ENCODE results near the gene MRPL48. TPM values are rescaled to one million over a fixed set of nuclear protein-coding genes. Genes with fewer than 3 reads are reported as not detected.

The MRPL48 gene
- total RNA-seq, 2 donors from 2014 or later = 18.7 to 25.3 TPM

DNA sequence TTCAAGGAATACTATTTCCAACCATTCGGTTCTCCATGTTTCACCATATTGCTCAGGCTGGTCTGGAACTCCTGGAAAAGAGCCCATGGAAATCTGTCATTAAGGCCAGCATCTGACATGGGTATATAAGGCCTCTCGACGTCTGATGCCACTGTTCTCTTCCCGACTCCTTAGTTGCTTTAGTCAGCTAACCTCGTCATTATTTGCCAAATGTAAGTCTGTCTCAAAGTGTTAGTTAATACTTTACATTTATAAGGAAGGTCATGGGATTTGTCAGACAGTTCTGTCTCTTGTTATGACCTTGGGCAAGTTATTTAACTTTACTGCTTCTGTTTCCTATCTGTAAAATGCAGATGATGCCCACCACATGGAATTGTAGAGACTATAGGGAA, 1.6 kb downstream of the MRPL48 start:
- Histone ChIP-seq H3K9me3 (no peaks in the 10 kb centered on the region), H3K4me1 (peaks cover 0 to 15% of the 10 kb centered on the region in 2 donors), H3K27me3 (no peaks in the 10 kb centered on the region), H3K36me3 (no peaks in the 10 kb centered on the region), H3K4me3 (no peak overlapping the region), H3K27ac (peak overlapping the region; percentile 89 to 92)
- TF ChIP-seq, protein P1, sequence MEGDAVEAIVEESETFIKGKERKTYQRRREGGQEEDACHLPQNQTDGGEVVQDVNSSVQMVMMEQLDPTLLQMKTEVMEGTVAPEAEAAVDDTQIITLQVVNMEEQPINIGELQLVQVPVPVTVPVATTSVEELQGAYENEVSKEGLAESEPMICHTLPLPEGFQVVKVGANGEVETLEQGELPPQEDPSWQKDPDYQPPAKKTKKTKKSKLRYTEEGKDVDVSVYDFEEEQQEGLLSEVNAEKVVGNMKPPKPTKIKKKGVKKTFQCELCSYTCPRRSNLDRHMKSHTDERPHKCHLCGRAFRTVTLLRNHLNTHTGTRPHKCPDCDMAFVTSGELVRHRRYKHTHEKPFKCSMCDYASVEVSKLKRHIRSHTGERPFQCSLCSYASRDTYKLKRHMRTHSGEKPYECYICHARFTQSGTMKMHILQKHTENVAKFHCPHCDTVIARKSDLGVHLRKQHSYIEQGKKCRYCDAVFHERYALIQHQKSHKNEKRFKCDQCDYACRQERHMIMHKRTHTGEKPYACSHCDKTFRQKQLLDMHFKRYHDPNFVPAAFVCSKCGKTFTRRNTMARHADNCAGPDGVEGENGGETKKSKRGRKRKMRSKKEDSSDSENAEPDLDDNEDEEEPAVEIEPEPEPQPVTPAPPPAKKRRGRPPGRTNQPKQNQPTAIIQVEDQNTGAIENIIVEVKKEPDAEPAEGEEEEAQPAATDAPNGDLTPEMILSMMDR (IDR thresholded peaks at IDR 0.05) = no peak
- no peak for DNase-seq (ENCODE audit: low spot score)

DNA sequence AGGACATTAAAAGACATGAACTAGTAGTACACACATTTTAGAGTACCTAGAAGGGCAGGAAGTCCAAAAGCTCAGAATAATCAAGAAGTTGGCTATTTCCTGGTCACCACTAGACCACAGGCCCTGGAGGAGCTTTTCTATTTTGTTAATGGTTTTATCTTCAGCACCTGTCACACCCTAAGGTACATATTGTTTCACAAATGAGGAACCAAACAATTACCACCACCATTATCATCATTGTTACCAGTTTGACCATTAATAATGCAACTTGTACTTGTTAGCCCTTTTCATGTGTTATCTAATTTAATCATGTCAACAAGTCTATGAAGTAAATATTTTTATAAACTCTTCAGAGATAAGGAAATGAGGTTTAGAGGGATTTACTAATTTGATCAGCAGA, 4.9 kb downstream of the MRPL48 start:
- no peaks in the 10 kb centered on the region for H3K27me3 ChIP-seq
- H3K4me3 ChIP-seq = no peak overlapping the region
- H3K27ac ChIP-seq = no peak overlapping the region
- peaks cover 8% of the 10 kb centered on the region for H3K36me3 ChIP-seq
- no peak for DNase-seq (ENCODE audit: low spot score)
- H3K4me1 ChIP-seq = peaks cover 0 to 8% of the 10 kb centered on the region in 2 donors
- no peaks in the 10 kb centered on the region for H3K9me3 ChIP-seq
- TF ChIP-seq, protein P1 (IDR thresholded peaks at IDR 0.05) = no peak

DNA sequence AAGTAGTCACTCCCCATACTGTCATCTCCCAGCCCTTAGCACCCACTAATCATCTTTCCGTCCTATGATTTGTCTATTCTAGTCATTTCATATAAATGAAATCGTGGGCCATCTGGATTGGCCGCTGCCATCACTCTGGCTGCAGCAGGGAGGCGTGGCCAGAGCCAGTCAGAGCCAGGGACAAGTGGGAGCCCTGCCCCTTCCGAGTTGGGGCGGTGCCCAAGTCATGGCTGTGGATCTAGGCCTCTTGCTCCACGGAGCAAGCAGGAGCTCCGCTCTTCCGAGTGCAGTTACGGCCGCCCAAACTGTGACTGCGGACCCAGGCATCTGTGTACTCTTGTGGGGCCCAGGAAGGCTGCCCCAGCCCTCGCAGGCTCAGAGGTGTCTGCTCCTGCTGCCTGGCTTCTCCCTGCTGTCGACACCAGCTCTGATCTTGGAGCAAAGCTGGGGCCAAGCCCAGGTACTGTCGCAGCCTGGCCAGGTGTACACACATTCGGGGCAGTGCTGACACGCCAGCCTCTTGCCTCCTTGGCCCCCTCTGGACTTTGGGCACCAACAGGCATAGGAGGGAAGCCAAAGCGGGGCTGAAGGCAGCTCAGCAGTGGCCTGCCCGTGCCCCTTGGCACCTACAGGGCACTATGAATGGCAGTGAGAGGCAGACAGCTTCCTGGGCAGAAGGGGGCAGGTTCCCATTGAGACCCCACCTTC, 8.4 kb downstream of the MRPL48 start:
- Histone ChIP-seq H3K9me3 (no peaks in the 10 kb centered on the region), H3K4me3 (no peak overlapping the region), H3K36me3 (peaks cover 8% of the 10 kb centered on the region), H3K4me1 (no peaks in the 10 kb centered on the region), H3K27ac (no peak overlapping the region), H3K27me3 (no peaks in the 10 kb centered on the region)
- DNase-seq (ENCODE audit: low spot score) = no peak
- TF ChIP-seq, protein P1 (IDR thresholded peaks at IDR 0.05) = no peak

DNA sequence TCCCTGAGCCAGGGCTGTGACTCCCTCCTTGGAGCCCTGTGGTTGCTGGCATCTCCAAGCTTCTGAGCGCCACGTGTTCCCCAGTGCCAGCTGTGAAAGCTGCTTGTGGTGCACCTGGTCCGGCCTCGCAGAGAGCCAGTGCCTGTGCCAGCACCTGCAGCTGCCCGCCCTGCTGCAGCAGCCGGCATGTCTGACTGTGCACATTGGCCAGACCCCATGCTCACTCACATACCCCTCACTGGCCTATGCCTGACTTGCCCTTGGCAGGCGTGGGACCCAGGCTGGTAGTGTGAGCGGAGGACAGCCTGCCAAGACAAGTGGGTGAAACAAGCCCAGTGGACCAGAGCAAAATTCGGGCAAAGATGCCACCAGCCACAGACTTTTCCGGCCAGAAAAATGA, 9.8 kb downstream of the MRPL48 start:
- TF ChIP-seq, protein P1 (IDR thresholded peaks at IDR 0.05) = no peak
- Histone ChIP-seq H3K27ac (no peak overlapping the region), H3K4me1 (no peaks in the 10 kb centered on the region), H3K9me3 (no peaks in the 10 kb centered on the region), H3K4me3 (no peak overlapping the region), H3K36me3 (peaks cover 8% of the 10 kb centered on the region), H3K27me3 (no peaks in the 10 kb centered on the region)
- DNase-seq (ENCODE audit: low spot score) = no peak

DNA sequence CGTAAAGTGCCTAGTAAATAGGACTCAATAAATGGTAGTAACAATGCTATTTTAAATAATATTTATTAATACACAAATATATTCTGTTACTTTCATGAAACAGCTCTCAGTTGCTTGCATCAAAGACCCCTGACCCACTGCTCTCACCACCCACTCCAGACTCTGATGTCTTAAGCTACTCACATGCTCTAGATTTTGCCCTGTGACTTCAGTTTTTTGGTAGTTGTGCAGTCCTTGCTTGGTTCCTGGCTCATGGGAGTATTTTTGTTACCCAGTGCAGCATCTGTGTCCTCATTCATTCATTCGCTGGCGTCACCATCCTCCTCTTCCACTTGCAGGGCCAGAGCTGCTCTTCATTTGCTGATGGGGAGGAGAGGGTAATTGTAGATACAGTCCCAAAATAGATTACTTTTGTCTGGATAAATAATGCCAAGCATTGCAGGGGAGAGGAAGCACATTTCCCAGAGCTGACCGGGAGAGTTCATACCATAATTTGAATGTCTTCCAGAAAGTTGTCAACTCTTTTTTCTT, 12.7 kb downstream of the MRPL48 start:
- Histone ChIP-seq H3K27ac (no peak overlapping the region), H3K9me3 (no peaks in the 10 kb centered on the region), H3K36me3 (peaks cover 8% of the 10 kb centered on the region), H3K4me3 (no peak overlapping the region), H3K4me1 (no peaks in the 10 kb centered on the region), H3K27me3 (no peaks in the 10 kb centered on the region)
- TF ChIP-seq, protein P1 (IDR thresholded peaks at IDR 0.05) = no peak
- no peak for DNase-seq (ENCODE audit: low spot score)

DNA sequence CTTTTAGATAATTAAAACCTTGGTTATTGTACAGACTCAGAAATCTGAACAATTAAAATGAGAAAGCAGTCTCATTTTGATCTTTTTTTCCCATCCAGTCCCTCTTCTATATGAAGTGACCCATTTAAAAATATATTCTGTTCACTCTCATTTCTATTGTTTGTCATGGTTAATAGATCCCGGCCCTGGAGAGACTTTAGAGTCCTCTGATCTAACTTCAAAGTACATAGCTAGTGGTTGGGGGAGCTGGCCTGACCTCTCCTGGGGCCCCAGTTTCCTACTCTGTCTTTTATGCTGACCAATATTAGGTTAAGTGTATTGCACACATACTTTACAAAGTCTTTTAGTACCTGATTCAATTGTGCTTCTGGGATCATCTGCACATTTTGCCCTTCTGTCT, 13.5 kb downstream of the MRPL48 start:
- Histone ChIP-seq H3K9me3 (no peaks in the 10 kb centered on the region), H3K27ac (no peak overlapping the region), H3K27me3 (no peaks in the 10 kb centered on the region), H3K36me3 (peaks cover 13% of the 10 kb centered on the region), H3K4me1 (no peaks in the 10 kb centered on the region), H3K4me3 (no peak overlapping the region)
- DNase-seq (ENCODE audit: low spot score) = no peak
- TF ChIP-seq, protein P1 (IDR thresholded peaks at IDR 0.05) = no peak

All from right atrium auricular region (tissue), 2 donors.